Purkinje cell (primary cell): ENCODE data around the gene MFSD6L. TPM values are rescaled to one million over a fixed set of nuclear protein-coding genes. Genes with fewer than 3 reads are reported as not detected.

Experiments used
- polyA plus RNA-seq: library from polyadenylated mRNA; unstranded; fragments of >200 nt; fragmentation: Nextera tagmentation; gene quantifications from 2 replicates; pipeline ENCODE4 v1.2.1, GENCODE V29; 2014

The MFSD6L gene
- polyA plus RNA-seq, result not detected in 2 replicates

GRCh38 chr17:8798846-8799569, at the start of gene MFSD6L:
MFSD6L (minus strand) TSS chr17:8799365; CDS start chr17:8799120, 245 bp downstream.

GRCh38 chr17:8758137-8758596, 41.0 kb downstream of the MFSD6L start, which contains the start of gene SPDYE4:
SPDYE4 (minus strand) TSS chr17:8758546; CDS start chr17:8758382, 164 bp downstream.

Other genes starting within 250 kb of the MFSD6L start
- gene MYH10, start 168.6 kb downstream of the MFSD6L start, polyA plus RNA-seq, result 160 and 192 TPM in 2 replicates
- not detected in 2 replicates for gene CCDC42, start 54.5 kb downstream of the MFSD6L start, polyA plus RNA-seq
- gene SPDYE4, start 40.8 kb downstream of the MFSD6L start, polyA plus RNA-seq, result not detected in 2 replicates
- not detected in 2 replicates for gene PIK3R6, start 68.3 kb upstream of the MFSD6L start, polyA plus RNA-seq
- gene PIK3R5, start 166.3 kb upstream of the MFSD6L start, polyA plus RNA-seq, result not detected in 2 replicates
- gene NTN1, start 222.1 kb upstream of the MFSD6L start, polyA plus RNA-seq, result 0.04 TPM in 1 of 2 replicates, not detected in the other